Activated naive CD4-positive, alpha-beta T cell (primary cell): Measurements from ENCODE around the gene C20orf173.
"Not testable (repeated sequence)": the region's sequence is repeated elsewhere in the genome, so short reads cannot be mapped to it uniquely, and the experiment has no call there.

Experiments used
- DNase-seq, 4 experiments: peaks; one replicate each; lab custom pipeline; 2025; lab: John Stamatoyannopoulos, UW

Gene C20orf173, protein sequence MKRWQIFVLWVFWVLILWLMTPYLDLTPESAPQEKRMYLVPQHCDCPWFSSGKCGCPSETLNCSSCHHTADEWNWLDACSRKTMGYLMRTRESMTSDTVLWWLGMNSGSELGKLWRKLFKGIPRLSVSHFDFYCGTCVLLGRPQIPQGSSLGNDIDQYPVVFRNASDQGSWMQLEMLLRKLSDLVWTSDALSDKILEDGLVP

DNA sequence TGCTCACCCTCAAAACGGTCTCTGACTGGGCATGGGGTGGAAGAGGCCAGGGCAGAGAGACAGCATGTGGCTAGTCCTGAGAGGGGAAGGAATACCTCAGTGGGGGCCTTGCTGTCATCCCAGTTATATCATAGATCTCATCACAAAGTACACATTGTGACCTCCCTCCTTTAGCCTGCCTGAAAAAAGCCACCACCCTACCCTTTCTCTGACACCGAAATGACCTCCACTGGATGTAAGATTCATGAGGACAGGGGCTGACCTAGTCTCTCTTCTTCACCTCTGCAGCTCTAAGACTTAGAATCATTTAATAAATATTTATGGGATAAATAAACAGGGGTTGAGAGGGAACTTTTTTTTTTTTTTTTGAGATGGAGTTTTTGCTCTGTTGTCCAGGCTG lies at the start of gene C20orf173:
C20orf173 (minus strand) TSS at position 101 of the 400 bp plus-strand sequence. CDS start 279 bp downstream, outside the sequence.
- no peak for DNase-seq

DNA sequence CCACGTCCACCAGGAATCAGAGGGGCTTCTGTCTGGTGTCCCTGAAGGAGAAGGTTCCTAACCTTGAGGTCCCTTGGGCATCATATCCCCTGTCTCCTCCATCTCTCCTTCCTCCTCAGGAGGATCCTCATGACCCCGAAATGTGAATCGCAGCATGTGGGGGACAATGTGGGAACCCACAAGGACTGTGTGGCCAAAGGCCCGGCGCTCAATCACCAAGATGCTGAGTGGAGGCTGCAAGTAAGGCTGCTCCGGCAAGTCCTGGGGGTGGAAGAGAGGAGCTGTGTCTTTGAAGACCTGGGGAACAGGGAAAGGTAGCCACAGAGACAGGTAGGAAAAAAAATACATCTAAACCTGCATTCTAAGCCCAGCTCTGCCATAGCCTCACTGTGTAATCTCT lies 49.7 kb upstream of the C20orf173 start:
- DNase-seq, result no peak

DNA sequence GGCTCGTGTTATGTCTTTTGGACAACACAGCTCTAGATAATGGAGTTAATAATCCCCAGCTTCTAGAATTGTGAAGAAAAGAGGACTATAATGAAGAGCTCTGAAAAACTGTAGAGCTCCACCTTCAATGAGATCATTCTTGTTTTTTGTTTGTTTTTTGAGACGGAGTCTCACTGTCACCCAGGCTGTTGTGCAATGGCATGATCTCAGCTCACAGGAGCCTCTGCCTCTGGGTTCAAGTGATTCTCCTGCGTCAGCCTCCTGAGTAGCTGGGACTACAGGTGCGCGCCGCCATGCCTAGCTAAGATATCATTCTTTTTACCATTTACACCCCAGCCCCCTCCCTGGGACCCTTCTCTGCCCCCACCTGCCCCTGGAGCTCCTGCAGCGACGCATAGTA lies 49.0 kb upstream of the C20orf173 start:
- DNase-seq, result no peak

DNA sequence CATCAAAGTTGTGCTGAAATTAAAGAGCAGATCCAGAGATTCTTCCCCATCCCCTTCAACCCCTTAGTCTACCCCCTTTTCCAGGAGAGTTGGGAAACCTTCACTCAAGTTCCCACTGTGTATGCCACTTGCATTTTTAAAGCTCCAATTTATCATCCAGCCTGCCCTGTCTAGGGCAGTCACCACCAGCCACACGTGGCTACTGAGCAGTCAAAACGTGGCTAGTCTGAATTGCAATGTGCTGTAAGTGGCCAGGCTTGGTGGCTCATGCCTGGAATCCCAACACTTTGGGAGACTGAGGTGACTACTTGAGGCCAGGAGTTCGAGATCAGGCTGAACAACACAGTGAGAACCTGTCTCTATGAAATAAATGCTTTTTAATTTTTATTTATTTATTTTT lies 47.4 kb upstream of the C20orf173 start:
- no peak for DNase-seq

DNA sequence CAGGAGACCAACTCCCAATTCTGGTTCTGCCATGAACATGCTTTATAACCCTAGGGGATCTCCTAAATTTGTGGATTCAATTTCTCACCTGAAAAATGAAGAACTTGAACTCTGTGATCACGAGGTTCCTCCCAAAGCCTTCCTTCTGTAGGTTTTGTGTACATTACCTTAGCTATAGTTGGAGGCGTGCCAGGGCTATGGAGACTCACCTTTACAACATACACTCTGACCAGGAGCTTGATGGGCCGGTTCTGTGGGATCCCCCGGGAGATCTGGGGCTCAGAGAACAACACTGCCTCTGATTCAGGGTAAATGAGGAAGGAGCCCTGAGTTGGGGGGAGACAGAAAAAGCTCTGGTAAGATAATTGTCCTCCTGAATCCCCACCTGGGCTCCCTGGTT lies 46.5 kb upstream of the C20orf173 start:
- no peak for DNase-seq

DNA sequence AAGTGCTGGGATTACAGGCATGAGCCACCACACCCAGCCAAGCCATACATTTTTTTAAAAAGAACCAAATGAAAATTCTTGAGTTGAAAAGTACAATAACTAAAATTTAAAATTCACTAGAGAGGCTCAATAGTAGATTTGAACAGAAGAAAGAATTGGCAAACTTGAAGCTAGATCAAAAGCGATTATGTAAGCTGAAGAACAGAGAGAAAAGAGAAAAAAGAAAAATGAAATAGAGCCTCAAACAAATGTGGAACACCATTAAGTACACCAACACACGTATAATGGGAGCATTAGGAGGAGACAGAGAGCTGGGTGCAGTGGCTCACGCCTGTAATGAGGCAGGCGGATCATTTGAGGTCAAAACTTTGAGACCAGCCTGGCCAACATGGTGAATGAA lies 43.4 kb upstream of the C20orf173 start:
- no peak for DNase-seq

DNA sequence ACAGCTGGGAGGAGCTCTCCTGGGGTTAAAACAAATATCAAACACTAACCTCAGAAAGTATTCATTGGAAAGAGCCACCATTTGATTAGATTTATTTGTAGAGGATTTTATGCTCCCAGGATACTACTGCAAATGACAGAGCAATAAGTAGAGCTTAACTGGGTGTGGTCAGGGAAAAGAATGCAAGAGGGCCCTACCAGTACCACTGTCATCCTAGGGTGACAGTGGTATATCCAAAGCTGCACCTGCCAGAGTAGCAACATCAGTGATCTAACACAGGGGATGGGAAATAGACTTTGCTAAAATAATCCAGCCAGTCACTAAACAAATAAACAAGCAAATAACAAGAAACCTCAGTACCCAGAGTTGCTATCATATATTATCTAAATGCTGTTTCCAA lies 42.1 kb upstream of the C20orf173 start:
- DNase-seq, result no peak

DNA sequence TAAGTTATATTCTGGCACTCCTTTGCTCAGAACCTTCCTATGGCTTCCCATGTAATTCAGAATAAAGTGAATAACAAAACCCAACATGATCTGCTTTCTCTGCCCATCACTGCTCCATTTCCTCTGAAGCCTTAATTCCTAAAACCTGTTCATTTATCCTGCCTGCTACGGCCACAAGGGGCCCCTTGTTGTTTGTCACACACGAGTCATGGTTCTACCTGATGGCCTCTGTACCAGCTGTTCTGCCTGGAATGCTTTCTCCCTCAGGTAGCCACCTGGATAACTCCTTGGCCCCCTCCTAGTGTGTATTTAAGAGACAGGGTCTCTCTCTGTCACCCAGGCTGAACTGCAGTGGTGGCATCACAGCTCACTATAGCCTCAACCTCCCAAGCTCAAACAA lies 39.2 kb upstream of the C20orf173 start:
- DNase-seq, result no peak

DNA sequence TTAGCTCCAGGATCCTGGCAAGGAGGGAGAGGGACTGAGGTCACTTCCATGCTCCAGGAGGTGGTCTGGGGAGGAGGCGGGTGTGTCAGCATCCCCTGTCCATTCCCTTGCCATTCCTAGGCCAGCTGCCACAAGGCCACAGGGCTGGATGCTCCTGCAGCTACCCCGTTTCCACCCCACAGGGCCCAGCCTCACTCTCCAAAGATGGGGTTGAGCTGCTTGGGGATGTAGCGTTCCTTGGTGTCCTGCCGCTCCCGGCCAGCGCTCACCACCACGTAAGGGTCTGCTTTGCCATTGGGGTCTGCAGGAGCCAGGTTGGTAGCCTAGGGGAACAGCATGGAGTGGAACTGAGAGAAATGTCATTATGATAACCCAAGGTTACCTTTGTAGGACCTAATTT lies 35.5 kb upstream of the C20orf173 start:
- DNase-seq, result no peak

DNA sequence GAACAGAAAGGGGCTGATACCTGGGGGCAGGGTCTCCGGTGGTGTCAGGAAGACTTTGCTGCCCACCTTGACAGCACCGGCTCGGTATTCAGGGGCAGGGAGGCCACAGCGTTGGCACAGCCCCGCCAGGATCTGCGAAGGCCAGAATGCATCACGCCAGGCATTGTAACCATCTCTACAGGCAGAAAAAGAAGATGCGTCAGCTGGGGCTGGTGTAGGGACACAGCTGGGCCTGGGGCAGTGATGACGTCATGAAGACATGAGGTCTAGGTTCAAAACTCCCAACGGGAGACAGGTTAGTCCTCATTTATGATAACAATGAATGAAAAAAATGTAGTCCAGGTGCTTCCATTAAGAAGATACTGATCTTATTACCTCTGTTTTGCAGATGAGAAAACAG lies 34.4 kb upstream of the C20orf173 start:
- no peak for DNase-seq

DNA sequence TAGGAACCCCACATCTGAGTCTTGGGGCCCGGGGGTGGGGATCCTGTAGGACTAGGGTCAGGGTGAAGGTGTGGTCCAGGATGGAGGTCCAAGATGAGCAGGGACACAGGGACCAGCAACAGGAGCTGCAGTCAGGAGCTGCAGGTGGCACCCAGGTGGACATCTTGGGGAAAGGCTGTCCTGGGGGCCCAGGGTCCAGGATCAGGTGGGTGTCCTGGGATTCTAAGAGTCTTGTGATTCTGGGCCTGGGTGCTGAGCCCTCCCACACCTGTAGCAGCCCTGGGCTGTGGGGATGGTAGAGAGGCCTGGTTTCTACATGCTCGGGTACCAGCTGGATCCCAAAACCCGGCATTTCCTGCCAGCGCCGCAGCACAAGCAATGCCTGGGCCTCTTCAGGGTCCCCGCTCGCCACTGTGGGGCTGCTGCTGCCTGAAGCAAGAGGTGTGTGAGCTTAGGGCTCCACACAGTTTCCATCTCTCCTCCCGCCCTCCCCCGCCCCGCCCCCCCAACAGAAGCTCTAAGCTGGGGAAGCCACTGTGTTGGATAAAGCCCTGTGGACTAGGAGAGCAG lies 33.2 kb upstream of the C20orf173 start:
- DNase-seq, result no peak

DNA sequence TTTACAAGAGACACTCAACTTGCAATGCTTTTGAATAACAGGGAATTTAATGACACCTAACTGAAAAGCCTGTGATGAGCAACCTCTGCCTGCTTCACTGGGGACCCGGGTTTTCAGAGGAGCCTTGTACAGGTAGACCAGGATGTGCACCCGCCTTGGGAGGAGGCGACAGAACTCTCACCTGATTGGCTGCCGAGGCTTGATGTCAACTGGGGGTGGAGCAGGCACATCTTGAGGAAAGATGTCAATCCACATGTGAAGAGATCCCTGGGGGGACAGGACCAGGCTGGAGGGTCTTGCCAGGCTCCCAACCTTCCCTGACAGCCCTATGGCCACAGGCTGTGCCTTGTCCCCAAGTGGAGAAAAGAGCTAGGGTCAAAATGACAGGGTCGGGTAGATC lies 32.2 kb upstream of the C20orf173 start:
- no peak for DNase-seq

DNA sequence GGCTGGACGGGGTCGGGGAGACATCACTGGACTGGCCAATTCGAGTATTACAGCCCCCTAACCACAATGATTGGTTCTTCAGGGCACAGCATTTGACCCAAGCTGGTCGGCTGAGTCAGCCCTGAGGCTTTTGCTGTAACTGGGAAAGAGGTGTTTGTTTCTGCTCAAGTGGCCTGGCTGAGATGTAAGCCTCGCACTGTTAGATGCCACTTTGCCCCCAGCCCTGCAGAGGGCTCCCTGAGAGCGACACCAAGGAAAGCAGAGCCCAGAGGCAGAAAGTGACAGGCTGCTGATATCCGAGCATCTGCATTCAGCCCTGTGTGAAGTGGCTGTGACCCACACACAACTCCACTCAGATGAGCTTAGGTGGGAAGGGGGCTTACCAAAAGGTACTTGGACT lies 31.8 kb upstream of the C20orf173 start:
- no peak for DNase-seq

DNA sequence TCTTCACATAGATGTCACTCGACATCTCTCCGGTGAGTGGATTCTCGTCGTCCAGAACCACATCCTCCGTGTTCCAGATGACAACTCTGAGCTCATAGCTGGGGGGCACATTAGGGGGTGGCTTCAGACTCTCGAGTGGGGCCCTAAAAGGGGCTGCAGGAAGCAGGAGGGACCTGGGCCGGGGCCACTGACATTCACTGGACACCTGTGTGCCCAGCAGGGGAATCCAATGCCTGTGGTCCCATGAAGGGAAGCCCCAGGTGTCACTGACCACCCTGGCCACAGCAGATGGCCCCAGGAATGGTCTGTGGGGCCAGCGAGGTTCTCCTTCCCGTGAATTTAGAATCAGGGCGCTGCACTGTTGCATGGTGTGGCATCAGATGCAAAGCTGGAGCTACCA lies 31.1 kb upstream of the C20orf173 start:
- no peak for DNase-seq

DNA sequence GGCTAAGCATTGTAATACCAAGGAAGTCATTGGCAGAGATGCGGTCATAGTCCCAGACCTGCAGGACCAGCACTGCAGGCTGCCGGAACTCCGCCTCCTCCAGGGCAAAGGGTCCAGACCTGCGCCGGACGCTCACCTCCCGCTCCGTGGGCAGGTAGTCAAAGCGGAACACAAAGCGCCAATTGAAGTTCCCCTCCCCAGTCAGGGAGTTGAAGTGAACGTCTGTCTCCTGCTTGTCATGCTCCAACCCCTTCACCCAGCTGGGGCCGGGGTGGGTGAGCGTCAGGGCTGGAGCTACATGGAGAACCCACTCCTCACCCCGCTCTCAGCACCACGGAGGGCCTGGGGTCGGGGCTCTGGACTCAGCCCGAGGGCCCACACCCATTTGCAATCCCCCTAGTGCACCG lies 30.7 kb upstream of the C20orf173 start:
- DNase-seq, result no peak

DNA sequence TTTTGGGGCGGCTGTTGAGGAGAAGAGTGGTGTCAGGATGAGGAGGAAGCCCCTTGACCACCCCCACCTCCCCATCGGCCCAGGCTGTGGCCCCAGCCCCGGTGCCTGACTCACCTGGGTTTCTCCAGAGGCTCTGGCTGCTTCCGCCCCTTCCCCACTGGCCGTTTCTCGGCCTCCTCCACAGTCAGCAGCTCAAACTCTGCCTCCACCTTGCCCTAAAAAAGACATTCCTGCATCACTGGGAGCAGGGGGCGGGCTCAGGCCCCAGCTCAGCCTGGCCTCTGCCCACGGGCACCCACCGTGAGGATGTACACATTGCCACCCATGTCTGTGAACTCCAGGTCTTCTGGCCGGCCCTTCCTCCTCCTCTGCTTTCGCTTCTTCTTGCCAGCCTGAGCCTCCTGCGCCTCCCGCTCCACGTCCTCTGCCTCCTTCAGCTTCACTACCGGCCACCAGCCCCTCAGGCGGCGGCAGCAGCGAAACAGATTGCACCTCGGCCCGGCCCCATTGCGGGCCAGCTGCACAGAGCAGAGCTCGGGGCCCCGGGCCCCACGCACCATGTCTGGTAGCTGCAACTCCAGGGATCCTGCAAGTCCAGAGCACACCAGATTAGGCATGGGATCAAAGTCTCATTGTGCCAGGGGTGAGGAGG lies 29.7 kb upstream of the C20orf173 start:
- DNase-seq, result no peak

DNA sequence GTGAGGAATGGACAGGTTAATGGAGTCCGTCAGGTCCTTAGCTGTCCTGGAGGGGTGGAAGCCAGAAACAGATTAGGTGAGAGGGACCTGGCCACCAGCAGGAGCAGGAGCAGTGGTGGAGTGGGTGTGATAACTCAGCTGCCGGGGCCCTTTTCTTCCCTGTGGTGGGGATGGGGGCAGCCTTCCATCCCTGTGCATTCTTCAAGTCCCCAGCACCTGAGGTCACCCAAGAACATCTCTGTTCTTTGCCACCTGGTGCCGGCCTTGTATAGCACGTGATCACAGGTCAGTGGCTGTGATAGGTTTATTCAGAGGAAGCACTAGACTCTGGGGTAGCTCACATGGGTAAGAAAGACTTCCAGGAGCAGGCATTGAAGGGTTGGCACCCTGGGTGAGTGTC lies 29.0 kb upstream of the C20orf173 start:
- no peak for DNase-seq

DNA sequence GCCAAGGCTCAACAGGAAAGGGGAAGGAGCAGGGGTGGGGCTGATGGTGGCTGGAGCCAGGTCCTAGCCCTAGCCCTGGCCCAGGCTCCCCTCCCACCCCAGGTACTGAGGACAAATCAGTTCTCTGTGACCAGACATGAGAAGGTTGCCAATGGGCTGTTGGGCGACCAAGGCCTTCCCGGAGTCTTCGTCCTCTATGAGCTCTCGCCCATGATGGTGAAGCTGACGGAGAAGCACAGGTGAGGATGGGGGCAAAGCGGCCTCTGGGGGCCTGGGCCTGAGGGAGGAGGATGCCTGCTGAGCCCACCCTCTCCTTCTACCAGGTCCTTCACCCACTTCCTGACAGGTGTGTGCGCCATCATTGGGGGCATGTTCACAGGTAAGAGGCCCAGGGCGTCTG lies 27.4 kb upstream of the C20orf173 start:
- DNase-seq, result no peak

DNA sequence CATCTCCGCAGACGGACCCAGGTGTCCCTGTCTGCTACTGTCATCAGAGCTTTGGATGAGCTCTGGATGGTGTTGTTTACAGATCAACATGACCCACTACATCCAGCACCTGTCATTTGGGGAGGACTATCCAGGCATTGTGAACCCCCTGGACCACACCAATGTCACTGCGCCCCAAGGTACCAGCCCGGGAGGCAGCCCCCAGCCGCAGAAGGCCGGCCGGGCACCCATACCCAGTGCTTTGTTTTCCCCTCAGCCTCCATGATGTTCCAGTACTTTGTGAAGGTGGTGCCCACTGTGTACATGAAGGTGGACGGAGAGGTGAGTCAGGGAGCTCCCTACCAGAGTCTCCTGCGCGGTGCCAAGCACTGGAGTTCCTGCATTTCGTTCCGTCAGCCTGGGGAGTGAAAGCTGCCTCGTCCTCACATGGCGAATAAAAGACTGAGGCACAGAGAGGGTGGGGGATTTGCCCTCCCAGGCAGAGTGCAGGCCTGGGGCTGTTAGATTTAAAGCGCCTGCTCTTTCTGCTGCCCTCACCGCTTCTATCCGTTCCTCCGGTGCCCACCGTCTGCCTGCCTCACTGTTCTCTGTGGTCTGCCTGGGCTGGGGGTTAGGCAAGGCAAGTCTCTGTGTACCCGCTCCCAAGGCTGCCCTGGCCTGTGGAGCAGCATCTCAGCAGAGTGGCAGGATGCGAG lies 26.6 kb upstream of the C20orf173 start:
- no peak for DNase-seq

DNA sequence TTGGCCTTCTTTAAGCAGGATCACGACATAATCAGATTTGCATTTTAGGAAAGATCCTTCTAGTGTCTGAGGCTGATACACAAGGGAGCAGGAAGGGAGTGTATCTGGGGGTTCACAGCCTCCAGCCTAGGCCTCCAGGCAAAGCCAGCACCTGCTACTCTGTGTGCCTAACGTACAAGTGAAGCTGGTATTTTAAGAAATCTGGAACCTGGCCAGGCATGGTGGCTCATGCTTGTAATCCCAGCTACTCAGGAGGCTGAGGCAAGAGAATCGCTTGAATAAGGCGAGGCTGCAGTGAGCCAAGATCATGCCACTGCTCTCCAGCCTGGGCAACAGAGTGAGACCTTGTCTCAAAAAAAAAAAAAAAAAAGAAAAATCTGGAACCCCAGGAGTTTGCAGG lies 26.0 kb upstream of the C20orf173 start:
- DNase-seq, result not testable (repeated sequence)

DNA sequence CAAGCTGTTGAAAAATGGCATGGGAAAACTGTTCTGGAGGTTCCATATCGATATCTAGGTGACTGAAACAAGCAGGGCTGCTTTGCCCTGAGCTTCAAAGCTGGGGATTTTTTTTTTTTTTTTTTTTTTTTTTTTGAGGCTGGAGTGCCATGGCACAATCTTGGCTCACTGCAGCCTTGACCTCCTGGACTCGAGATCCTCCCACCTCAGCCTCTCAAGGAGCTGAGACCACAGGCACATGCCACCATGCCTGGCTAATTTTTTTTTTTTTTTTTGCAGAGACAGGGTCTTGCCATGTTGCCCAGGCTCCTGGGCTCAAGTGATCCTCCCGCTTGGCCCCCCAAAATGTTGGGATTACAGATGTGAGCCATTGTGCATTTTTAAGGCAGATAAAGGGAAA lies 23.5 kb upstream of the C20orf173 start:
- DNase-seq, result no peak

DNA sequence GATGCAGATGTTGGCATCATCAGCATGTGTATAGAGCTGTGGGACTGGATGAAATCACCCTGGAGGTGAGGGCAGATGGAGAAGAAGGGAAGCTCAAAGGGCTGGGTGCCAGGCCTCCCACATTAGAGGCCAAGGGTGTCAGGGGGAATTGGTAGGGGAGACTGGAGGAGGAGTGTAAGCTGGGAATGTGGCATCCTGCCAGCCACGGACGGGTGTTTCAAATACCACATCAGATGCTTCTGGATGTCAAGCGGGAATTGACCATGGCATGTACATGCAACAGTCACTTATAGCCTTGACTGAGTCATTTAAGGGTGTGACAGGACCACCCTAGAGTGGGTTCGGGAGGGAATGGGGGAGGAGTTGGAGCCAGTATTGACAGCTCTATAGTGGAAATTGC lies 22.1 kb upstream of the C20orf173 start:
- no peak for DNase-seq

DNA sequence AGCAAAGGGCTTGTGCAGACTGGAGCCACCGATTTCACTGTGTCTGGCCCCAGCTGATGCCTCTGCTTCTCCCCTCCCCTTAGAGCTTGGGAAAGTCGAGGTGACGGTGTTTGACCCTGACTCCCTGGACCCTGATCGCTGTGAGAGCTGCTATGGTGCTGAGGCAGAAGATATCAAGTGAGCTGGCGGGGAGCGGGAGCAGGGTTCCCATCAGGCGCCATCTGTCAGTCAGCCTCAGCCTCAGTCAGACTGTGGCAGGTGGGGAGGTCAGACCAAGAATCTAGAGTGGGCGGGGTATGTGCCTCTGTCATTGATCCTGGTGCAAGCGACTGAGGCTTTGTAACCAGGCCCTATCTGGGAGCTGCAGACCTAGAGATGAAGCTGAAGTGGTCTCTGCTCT lies 17.9 kb upstream of the C20orf173 start:
- no peak for DNase-seq
